HG02885 (cell line): ENCODE measurements around the gene CD81.

Experiments used
- ATAC-seq: cut with Tn5 transposase; IDR thresholded peaks from one replicate; pipeline ENCODE4 v1.9.1; 2021; ENCODE audit warnings: mild to moderate bottlenecking; ENCODE audit not compliant: unreplicated experiment, poor library complexity

The CD81 gene

GRCh38 chr11:2400762-2401435, 23.8 kb downstream of the CD81 start:
- no peak for ATAC-seq

GRCh38 chr11:2401436-2401984, 24.4 kb downstream of the CD81 start:
- ATAC-seq, result no peak

GRCh38 chr11:2402106-2402505, 25.0 kb downstream of the CD81 start:
- no peak for ATAC-seq

- ATAC-seq, result no peak
Measured at GRCh38 chr11:2402890-2403645, 26.0 kb downstream of the CD81 start.

GRCh38 chr11:2404735-2405196, 27.7 kb downstream of the CD81 start:
- no peak for ATAC-seq

- no peak for ATAC-seq
Measured at GRCh38 chr11:2406451-2406850, 29.3 kb downstream of the CD81 start.

GRCh38 chr11:2406878-2407410, 29.8 kb downstream of the CD81 start:
- ATAC-seq, result no peak

- ATAC-seq, result no peak
Measured at GRCh38 chr11:2408671-2409070, 31.6 kb downstream of the CD81 start.

- no peak for ATAC-seq
Measured at GRCh38 chr11:2409126-2409525, 32.0 kb downstream of the CD81 start.

GRCh38 chr11:2409611-2410468, 32.7 kb downstream of the CD81 start:
- no peak for ATAC-seq

GRCh38 chr11:2410616-2411015, 33.5 kb downstream of the CD81 start:
- ATAC-seq, result no peak

- no peak for ATAC-seq
Measured at GRCh38 chr11:2411446-2412305, 34.6 kb downstream of the CD81 start.

GRCh38 chr11:2412323-2412722, 35.2 kb downstream of the CD81 start:
- no peak for ATAC-seq

GRCh38 chr11:2413742-2414579, 36.9 kb downstream of the CD81 start:
- ATAC-seq, result no peak

- ATAC-seq, result no peak
Measured at GRCh38 chr11:2414616-2415015, 37.5 kb downstream of the CD81 start.

GRCh38 chr11:2415171-2415570, 38.1 kb downstream of the CD81 start:
- no peak for ATAC-seq

GRCh38 chr11:2415601-2416380, 38.7 kb downstream of the CD81 start:
- ATAC-seq, result no peak

- ATAC-seq, result no peak
Measured at GRCh38 chr11:2416765-2417164, 39.7 kb downstream of the CD81 start.
